ENCODE measurements around the gene HNRNPM. TPM values are rescaled to one million over a fixed set of nuclear protein-coding genes. Genes with fewer than 3 reads are reported as not detected.

Gene HNRNPM
- total and polyA plus RNA-seq, 5 donors: 67.9 to 128 (median 115) TPM

DNA sequence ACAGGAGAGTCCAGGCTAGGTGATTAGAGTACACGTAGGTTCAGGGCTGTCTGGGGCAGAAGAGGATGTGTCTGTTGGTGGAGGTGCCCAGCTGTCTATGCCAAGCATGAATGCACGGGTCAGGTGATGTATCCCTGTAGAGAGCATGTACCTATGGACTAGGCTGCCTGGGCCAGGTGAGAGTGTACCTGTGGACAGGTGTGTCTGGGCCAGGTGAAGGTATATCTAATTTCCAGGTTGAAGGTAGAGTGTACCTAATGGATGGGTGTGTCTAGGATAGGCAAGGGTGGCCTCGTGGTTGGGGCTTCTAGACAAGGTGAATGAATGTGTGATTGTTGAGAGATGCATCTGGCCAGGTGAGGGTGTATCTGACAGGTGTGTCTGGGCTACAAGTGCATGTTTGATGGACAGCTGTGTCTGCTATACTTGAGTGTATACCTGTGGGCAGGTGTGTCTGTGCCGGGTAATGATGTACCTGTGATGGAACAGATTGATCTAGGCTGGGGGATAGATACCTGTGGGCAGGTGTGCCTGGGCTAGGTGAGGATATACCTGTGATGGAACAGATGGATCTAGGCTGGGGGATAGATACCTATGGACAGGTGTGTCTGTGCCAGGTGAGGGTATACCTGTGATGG, 84.7 kb downstream of the HNRNPM start:
- ATAC-seq: no peak
- H3K9me3 ChIP-seq (ENCODE audit: control insufficient read depth, low read length): no peaks in the 10 kb centered on the region
- WGBS: 94% methylated on average over 4 of the region's 4 CpGs
- peaks cover 2% of the 10 kb centered on the region for H3K4me1 ChIP-seq (ENCODE audit: control insufficient read depth, insufficient read depth, low read length)
- DNase-seq: no peak
- no peaks in the 10 kb centered on the region for H3K27me3 ChIP-seq (ENCODE audit: control insufficient read depth, insufficient read depth)
- no peak overlapping the region for H3K27ac ChIP-seq (ENCODE audit: low read length)
- intact Hi-C loops (cut with DNase I): no loop called here
- H3K4me3 ChIP-seq (ENCODE audit: low read length): no peak overlapping the region

DNA sequence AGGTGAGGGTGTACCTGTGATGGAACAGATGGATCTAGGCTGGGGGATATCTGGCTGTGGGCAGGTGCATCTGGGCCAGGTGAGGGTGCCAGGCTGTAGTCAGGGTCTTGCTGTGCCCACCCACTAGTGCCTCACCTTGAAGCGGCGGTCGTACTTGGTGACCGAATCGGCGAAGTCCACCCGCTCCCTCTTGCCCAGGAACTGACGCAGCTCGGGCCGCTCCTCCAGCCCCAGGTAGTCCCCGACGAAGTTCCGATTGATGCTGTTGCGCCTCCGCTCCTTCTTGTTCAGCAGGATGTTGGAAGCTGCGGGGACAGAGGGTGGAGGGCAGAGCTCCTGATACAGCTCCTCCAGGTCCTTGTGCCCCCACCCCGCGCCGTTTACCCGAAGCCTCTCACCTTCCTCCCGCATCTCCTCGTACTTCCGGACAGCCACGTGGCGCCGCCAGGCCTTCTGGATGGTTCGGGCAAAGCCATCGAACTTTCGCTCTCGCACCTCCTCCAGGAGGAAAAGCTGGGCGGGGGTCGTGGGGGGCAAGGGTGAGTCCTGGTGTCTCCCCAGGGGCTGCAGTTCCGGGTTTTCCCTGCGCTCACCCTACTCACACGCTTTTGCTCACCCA, 85.4 kb downstream of the HNRNPM start:
- DNase-seq (peak in 1 of 3 donors; percentile 67), ATAC-seq (no peak)
- intact Hi-C loops (cut with DNase I): no loop called here
- Histone ChIP-seq H3K27me3 (ENCODE audit: control insufficient read depth, insufficient read depth) (no peaks in the 10 kb centered on the region), H3K4me1 (ENCODE audit: control insufficient read depth, insufficient read depth, low read length) (peaks cover 2% of the 10 kb centered on the region), H3K27ac (ENCODE audit: low read length) (no peak overlapping the region), H3K4me3 (ENCODE audit: low read length) (no peak overlapping the region), H3K9me3 (ENCODE audit: control insufficient read depth, low read length) (no peaks in the 10 kb centered on the region)
- WGBS: 91% methylated on average over 35 of the region's 35 CpGs

DNA sequence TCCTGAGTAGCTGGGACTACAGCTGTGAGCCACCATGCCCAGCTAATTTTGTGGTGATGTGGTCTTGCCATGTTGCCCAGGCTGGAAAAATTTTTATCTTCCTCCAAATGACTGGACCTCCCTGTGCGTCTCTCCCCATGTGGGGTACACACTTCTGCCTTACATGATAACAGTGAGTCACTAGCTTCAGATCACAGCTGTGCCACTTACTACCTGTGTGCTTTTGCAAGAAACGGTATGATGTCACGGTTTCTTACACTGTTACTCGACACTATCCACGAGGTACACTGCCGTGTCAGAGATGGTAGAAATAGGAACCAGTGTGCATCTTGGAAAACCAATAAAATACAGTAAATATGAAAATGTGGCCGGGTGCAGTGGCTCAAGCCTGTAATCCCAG, 86.7 kb downstream of the HNRNPM start:
- Histone ChIP-seq H3K27ac (ENCODE audit: low read length) (no peak overlapping the region), H3K4me3 (ENCODE audit: low read length) (no peak overlapping the region), H3K4me1 (ENCODE audit: control insufficient read depth, insufficient read depth, low read length) (peaks cover 2% of the 10 kb centered on the region), H3K27me3 (ENCODE audit: control insufficient read depth, insufficient read depth) (no peaks in the 10 kb centered on the region), H3K9me3 (ENCODE audit: control insufficient read depth, low read length) (no peaks in the 10 kb centered on the region)
- intact Hi-C loops (cut with DNase I): no loop called here
- ATAC-seq (no peak), DNase-seq (no peak)
- 81% methylated on average over 7 of the region's 7 CpGs for WGBS

DNA sequence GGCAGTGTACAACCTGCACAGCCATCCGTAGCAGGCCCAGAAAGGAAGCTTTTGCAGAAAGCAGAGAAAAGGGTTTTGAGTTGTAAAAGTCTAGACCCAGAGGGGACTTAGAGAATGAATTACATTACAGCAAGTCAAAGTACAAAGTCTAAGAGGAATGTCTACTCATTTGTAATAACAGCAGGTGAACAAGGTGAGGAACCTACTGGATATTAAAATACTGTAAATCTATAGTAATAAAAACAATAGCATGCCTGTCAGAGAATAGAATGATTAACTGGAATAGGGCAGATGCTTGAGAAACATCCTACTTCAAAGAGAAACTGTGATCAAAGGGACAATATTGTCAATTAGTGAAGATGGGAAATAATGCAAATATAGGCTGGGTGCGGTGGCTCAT, 87.5 kb downstream of the HNRNPM start:
- ATAC-seq (no peak), DNase-seq (no peak)
- H3K9me3 ChIP-seq (ENCODE audit: control insufficient read depth, low read length): no peaks in the 10 kb centered on the region
- H3K4me1 ChIP-seq (ENCODE audit: control insufficient read depth, insufficient read depth, low read length): no peaks in the 10 kb centered on the region
- 75% methylated on average over 2 of the region's 2 CpGs for WGBS
- intact Hi-C loops (cut with DNase I): no loop called here
- no peak overlapping the region for H3K4me3 ChIP-seq (ENCODE audit: low read length)
- H3K27me3 ChIP-seq (ENCODE audit: control insufficient read depth, insufficient read depth): no peaks in the 10 kb centered on the region
- H3K27ac ChIP-seq (ENCODE audit: low read length): no peak overlapping the region

DNA sequence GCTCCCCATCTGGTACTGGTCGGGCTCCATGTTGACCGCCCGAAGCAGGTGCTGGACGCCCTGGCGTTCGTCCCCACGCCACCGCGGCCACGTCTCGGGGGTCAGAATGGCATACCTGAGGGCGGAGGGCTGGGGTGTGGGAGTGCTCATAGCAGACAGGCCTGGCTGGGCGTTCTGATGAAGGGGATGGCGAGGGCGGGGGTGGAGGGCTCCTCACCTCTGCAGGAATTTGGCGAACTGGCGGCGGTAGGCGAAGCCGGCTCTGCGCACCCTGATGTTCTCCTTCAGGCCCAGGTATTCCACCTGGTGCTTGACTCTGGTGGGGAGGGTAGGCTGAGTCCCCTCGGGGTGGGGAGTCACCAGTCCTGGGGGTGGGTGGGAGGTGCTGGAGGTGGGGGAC, 91.5 kb downstream of the HNRNPM start:
- DNase-seq (no peak), ATAC-seq (no peak)
- Histone ChIP-seq H3K4me1 (ENCODE audit: control insufficient read depth, insufficient read depth, low read length) (no peaks in the 10 kb centered on the region), H3K4me3 (ENCODE audit: low read length) (no peak overlapping the region), H3K9me3 (ENCODE audit: control insufficient read depth, low read length) (no peaks in the 10 kb centered on the region), H3K27ac (ENCODE audit: low read length) (no peak overlapping the region), H3K27me3 (ENCODE audit: control insufficient read depth, insufficient read depth) (no peaks in the 10 kb centered on the region)
- intact Hi-C loops (cut with DNase I): no loop called here
- 75% methylated on average over 22 of the region's 22 CpGs for WGBS

DNA sequence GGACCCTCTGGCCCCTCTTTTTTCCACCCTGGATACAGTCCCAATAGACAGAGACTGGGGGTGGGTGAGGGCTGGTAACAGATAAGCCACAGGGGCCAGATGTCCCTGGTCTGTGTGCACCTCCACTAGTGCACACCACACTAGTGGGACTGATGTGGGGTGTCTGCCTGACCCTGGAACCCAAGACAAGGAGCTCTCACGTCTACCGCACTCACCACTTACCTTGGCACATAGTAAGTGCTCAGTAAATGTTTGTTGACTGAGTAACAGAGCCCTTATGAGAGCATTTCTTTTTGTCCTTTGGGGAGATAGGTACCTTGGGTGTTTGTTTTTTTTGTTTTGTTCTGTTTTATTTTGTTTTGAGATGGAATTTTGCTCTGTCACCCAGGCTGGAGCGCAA, 92.3 kb downstream of the HNRNPM start:
- DNase-seq: no peak
- no peak overlapping the region for H3K4me3 ChIP-seq (ENCODE audit: low read length)
- no peak overlapping the region for H3K27ac ChIP-seq (ENCODE audit: low read length)
- no peak for ATAC-seq
- intact Hi-C loops (cut with DNase I): no loop called here
- no peaks in the 10 kb centered on the region for H3K27me3 ChIP-seq (ENCODE audit: control insufficient read depth, insufficient read depth)
- H3K9me3 ChIP-seq (ENCODE audit: control insufficient read depth, low read length): no peaks in the 10 kb centered on the region
- no peaks in the 10 kb centered on the region for H3K4me1 ChIP-seq (ENCODE audit: control insufficient read depth, insufficient read depth, low read length)
- 88% methylated on average over 3 of the region's 3 CpGs for WGBS

Other genes with a start within 250 kb of the HNRNPM start
- gene CERS4, start 235.6 kb upstream of the HNRNPM start, total RNA-seq: 10 to 100 TPM; 16.1 to 20.9 (median 18.5) TPM
- 10.2 TPM for gene CERS4, start 235.6 kb upstream of the HNRNPM start, polyA plus RNA-seq
- gene CD320, start 136.6 kb upstream of the HNRNPM start, total RNA-seq: 10 to 100 TPM; 28.9 to 37.4 (median 32.6) TPM
- gene CD320, start 136.6 kb upstream of the HNRNPM start, polyA plus RNA-seq: 44.0 TPM
- gene NDUFA7, start 123.6 kb upstream of the HNRNPM start, total RNA-seq: 10 to 100 TPM; 64.4 to 90.4 (median 74.0) TPM
- 268 TPM for gene NDUFA7, start 123.6 kb upstream of the HNRNPM start, polyA plus RNA-seq
- 1,000 to 10,000 TPM in 2 of 4 donors, 100 to 1,000 TPM in 2; 887 to 1,230 (median 1,019) TPM for gene RPS28, start 123.5 kb upstream of the HNRNPM start, total RNA-seq
- 621 TPM for gene RPS28, start 123.5 kb upstream of the HNRNPM start, polyA plus RNA-seq
- gene KANK3, start 101.7 kb upstream of the HNRNPM start, total RNA-seq: 10 to 100 TPM; 10.1 to 14.0 (median 13.2) TPM
- gene KANK3, start 101.7 kb upstream of the HNRNPM start, polyA plus RNA-seq: 12.5 TPM
- 10 to 100 TPM in 1 of 4 donors, 1 to 10 TPM in 3; 5.9 to 89.3 (median 7.8) TPM for gene ANGPTL4, start 80.8 kb upstream of the HNRNPM start, total RNA-seq
- gene ANGPTL4, start 80.8 kb upstream of the HNRNPM start, polyA plus RNA-seq: 24.1 TPM
- gene RAB11B, start 54.6 kb upstream of the HNRNPM start, total RNA-seq: 100 to 1,000 TPM; 145 to 201 (median 158) TPM
- 157 TPM for gene RAB11B, start 54.6 kb upstream of the HNRNPM start, polyA plus RNA-seq
- 100 to 1,000 TPM in 3 of 4 donors, 10 to 100 TPM in 1; 94.2 to 106 (median 104) TPM for gene MARCHF2, start 31.7 kb upstream of the HNRNPM start, total RNA-seq
- 107 TPM for gene MARCHF2, start 31.7 kb upstream of the HNRNPM start, polyA plus RNA-seq
- gene PRAM1, start 57.7 kb downstream of the HNRNPM start, total RNA-seq: 1 to 10 TPM in 2 of 4 donors, under 1 TPM in 2; 0.31 to 3.1 (median 0.99) TPM
- gene PRAM1, start 57.7 kb downstream of the HNRNPM start, polyA plus RNA-seq: 0.61 TPM
- gene ZNF414, start 69.2 kb downstream of the HNRNPM start, total RNA-seq: 10 to 100 TPM; 13.4 to 16.4 (median 16.1) TPM
- 19.3 TPM for gene ZNF414, start 69.2 kb downstream of the HNRNPM start, polyA plus RNA-seq
- 10 to 100 TPM; 11.3 to 23.2 (median 15.3) TPM for gene MYO1F, start 132.5 kb downstream of the HNRNPM start, total RNA-seq
- 9.3 TPM for gene MYO1F, start 132.5 kb downstream of the HNRNPM start, polyA plus RNA-seq
- 10 to 100 TPM; 16.1 to 29.3 (median 22.0) TPM for gene ADAMTS10, start 165.7 kb downstream of the HNRNPM start, total RNA-seq
- gene ADAMTS10, start 165.7 kb downstream of the HNRNPM start, polyA plus RNA-seq: 18.1 TPM
- gene NFILZ, start 185.7 kb downstream of the HNRNPM start, total RNA-seq: not detected
- gene NFILZ, start 185.7 kb downstream of the HNRNPM start, polyA plus RNA-seq: not detected

Data from right cardiac atrium (tissue), 5 donors.